Stimulated activated CD8-positive, alpha-beta memory T cell treated with anti-CD3 and anti-CD28 coated beads, Interleukin-12 subunit alpha, Interleukin-12 subunit beta, amount 100 ng/mL, for 1 hour (primary cell): ENCODE results near the gene MGAT4A.
"Not testable (repeated sequence)": the region's sequence is repeated elsewhere in the genome, so short reads cannot be mapped to it uniquely, and the experiment has no call there.

Experiments used
- DNase-seq: peaks from one replicate; pipeline ENCODE4 v3.0.0-alpha.2; 2020; ENCODE audit warnings: low read depth

The MGAT4A gene

DNA sequence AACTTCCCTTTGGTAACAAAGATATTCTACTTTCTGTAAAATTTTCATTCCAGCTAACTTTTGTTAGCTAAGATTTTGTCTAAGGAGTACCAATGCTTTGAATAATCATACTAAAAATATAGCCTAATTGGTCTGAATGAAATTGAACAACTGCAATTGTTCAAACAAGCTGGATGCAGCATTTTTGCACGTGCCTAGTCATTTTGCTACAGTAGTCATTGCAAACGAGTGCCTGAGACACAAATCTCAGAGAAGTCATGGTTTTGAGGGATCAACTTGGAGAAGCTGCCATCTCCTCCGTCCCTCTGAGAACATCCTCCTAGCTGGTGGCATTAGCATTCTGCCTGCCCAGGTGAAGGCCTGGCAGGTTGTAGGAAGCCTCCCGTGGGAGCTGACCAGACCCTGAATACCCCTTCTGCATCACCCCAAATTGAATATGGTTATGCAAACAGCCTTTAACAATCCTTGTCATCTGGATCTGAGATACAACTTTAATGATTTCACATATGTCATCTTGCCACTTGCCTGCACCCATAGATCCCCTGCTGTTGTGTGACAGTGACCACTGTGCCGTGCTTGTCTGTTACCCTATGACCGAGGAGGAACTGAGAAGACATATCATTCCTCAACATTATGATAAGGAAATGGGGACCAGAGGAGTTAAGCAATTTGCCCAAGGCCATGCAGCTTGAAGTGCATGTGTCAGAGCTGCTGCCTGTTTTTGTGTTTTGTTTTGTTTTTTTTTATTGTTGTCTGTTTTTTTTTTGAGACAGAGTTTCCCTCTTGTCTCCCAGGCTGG lies 29.1 kb upstream of the MGAT4A start:
- no peak for DNase-seq

DNA sequence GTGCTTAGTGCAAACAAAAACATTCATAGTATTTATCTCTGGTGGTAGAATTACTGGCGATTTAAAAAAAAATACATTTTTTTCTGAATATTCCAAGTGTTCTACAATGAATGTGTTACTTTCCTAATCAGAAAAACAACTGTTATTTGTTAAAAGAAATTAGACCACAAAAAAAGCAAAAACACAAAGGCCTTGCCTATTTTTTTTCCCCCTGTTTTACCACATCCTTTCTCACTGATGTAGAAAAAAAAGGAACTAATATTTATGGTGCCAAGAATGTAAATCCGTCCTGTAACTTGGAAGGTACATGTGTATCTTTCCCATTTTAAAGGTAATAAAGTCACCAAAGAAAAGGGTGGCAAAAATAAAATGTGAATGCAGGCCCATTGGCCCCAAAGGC lies 28.4 kb upstream of the MGAT4A start:
- no peak for DNase-seq

DNA sequence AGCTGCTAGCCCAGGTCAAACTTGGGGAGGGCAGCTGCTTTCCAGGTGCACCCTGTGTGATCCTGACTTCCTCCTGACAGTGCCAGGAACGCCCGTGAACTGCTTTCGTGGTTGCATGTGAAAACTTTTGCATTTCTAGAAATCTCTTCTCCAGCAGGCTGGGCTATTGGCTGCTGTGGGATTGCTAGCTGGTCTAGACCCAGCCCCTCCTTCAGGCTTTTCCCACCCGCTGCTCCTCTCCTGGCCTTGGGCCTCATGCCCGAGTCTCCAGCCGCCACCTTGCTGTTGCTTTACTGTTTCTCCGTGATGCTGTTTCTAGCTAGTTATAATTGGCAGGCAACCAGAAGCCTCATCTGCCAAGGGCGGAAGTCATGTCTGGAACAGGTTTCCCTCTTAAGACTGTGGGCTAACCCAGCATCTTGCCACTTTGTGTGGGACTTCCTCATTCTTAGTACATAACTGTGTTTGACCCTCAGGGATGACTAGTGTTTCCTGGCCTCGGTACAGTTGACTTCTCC lies 27.0 kb upstream of the MGAT4A start:
- peak; percentile 40 for DNase-seq

DNA sequence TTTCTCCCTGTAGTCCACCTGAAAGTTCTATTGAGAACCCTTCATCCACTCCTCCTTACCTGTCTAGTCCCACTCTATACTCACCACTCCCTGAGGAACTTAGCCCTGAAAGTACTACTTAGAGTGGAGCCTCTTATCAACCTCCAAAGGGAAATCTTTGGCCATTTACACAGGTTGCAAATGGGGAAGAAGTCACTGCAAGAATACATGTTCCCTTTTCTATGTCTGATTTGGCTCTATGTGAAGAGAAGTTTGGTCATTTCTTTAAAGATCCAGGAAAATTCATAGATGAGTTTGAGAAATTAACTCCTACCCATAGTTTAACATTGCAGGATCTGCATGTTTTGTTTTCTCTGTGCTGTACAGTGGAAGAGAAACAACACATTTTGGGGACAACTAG lies 22.9 kb upstream of the MGAT4A start:
- DNase-seq, result no peak

DNA sequence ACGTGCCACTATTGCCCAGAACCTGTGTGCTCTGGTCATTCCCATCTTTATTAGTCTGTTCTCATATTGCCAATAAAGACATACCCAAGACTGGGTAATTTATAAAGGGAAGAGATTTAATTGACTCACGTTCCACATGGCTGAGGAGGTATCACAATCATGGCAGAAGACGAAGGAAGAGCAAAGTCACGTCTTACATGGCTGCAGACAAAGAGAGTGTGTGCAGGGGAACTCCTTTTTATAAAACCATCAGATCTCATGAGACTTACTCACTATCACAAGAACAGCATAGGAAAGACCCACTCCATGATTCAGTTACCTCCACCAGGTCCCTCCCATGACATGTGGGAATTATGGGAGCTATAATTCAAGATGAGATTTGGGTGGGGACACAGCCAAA lies 21.8 kb upstream of the MGAT4A start:
- not testable (repeated sequence) for DNase-seq

DNA sequence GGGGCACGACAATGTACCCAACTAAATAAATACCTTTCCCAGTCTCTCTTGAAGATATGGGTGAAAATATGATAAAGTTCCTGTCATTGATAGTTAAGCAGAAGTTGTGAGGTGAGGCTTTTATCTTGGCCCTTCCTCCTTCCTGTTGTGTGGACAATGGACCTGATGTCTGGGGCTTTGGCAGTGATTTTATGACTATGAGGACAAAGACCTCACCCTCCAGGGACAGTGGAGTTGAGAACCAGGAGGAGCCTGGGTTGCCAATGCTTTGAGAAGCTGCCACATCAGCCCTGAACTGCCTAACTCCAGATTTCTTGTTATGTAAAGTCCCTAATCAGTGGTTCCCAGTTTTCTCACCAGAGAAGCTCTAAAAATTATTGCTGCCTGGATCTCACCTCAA lies 20.8 kb upstream of the MGAT4A start:
- no peak for DNase-seq

DNA sequence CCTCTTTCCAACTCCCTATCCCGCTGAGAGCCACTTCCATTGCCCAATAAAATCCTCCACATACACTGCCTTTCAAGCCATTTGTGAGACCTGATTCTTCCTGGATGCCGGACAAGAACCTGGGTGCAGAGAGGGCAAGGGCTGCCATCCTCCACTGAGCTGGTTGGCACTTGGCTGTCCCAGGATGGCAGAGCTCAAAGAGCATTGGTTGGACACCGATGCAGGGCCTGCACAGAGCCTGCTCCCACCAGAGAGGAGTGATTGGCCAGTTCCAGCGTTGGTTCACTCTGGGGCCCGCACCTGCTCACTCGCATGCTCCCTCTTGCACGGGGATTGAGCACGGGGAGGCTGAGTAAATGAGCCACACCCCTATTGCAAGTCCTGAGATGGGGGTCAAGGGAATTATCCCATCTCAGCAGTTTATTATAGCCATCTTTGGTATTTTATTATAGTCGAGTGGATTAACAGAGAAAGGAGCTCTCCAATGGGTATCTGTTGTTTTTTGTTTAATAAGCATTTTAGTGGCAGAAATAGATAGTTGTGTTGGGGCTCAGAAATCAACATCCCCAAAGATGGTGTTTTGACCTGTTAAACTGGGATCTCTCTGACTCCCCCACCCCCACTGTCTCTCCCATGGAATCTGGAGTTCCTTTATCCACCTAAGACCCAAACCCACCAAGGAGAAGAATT lies 19.8 kb upstream of the MGAT4A start:
- no peak for DNase-seq

DNA sequence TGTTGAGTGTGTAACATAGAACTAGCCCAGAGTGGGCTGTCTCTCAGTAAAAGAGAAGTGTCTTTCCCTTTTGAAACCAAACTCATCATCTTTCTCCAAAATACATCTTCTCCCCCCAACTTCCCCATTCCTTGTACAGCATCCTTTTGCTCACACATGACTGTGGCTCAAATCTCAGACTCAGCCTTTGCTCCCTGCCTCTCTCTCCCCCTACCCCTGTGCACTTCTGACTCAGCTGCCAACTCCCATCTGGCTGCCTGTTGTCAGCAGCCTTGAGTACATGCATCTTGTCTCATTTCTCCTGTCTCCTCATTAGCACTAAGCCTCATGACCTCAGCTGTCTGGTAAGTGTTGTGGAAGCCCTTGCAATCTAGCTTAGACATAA lies 18.1 kb upstream of the MGAT4A start:
- DNase-seq, result no peak

DNA sequence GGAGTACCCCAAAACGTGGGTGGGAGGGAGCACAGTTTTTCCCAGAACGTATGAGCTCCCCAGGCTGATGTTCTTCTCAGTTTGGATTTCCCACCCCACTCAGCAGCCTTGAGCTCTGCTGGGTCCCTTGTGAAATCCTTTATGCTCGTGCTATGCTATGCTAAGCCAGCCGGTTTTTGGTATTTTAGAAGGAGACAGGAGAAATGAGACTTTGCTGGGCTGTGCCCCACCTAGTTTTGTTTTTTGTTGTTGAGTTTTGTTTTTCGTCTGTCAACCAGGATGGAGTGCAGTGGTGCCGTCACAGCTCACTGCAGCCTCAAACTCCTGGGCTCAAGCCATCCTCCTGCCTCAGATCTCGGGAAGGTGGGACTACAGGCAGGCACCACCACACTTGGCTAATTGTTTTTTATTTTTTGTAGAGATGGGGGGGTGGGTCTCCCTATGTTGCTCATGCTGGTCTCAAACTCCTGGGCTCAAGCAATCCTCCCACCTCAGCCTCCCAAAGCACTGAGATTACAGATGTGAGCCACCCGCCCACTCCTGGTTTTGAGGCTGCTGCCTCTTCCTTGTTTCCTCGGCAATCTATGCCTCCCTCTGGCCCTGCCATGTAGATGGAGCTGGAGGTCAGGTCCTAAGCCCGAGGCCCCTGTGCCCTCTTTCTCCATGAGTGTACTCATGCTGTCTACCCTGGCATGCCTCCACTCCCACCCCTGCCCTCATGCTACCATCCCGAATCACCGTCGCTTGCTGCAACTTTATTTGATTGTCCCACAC lies 17.5 kb upstream of the MGAT4A start:
- DNase-seq, result no peak

DNA sequence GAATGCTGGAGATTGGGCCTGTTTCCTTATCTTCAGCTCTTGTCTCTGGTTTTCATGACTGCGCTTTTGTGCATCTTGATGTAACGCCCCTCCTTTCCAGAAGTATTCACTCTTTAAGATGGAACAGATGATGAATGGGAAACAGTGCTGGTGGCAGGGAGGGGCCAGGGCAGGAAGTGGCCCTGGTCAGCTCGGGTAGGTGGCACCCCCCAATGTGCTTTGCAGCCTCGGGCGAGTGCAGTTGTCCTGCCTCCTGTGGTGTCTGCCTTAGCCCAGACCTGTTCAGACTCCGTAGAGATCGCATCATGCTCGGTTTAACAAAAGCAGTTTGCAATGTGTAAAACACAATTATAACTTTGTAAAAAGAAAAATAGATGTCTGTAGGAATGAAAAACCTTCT lies 17.0 kb upstream of the MGAT4A start:
- no peak for DNase-seq

DNA sequence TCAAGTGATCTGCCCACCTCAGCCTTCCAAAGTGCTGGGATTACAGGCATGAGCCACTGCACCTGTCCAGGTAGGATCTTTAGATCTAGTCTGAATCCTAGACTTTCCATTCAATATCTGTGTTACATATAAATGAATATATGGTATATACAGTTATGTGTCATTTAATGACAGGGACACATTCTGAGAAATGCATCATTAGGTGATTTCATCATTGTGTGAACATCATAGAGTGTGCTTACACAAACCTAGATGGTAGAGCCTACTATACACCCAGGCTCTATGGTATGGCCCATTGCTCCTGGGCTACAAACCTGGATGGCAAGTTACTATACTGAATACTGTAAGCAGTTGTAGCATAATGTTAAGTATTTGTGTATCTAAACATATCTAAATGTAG lies 15.5 kb upstream of the MGAT4A start:
- no peak for DNase-seq

DNA sequence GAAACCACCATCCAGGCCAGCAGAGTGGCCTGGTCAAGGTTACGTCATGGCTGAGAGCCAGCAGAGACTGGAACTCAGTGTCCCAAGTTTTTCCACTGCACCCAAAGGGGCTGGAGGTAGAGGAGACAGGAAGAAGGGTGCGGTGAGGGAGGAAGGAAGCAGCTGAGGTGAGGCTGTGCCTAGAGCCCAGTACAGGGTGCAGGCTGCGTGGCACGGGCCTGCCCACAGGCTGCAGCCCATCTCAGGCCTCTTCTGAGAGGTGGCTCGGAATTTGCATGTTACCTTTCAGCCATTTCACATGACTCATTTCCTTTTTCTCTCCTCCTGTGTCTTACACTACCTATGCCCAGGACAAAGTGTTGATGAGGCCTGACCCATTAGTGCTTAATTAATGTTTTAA lies 13.7 kb upstream of the MGAT4A start:
- no peak for DNase-seq

DNA sequence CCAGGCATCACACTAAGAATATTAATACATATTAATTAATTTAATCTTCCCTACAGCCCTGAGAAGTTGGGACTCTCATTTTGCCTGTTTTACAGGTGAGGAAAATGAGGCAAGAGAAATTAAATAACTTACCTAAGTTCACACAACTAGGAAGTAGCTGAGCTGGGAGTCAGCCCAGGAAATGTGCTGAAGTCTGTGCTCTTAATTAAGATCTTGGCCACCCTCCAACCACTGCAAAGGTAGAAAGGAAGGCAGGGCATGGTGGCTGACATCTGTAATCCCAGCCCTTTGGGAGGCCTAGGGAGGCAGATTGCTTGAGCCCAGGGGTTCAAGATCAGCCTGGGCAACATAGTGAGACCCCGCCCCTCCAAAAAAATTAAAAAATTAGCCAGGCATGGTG lies 12.9 kb upstream of the MGAT4A start:
- no peak for DNase-seq

DNA sequence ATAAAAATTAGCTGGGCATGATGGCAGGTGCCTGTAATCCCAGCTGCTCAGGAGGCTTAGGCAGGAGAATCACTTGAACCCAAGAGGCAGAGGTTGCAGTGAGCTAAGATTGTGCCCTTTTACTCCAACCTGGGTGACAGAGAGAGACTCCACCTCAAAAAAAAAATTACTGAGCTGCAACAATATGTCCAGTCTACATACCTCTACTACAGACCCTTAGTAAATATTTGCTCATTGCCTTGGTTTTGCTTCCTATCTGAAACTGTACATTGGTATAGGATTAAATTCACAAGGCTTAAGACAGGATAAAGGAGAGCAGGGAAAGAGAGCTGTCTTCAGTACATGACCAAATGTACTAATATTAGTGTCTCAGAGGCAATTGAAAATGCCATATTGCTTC lies 8.1 kb upstream of the MGAT4A start:
- no peak for DNase-seq

DNA sequence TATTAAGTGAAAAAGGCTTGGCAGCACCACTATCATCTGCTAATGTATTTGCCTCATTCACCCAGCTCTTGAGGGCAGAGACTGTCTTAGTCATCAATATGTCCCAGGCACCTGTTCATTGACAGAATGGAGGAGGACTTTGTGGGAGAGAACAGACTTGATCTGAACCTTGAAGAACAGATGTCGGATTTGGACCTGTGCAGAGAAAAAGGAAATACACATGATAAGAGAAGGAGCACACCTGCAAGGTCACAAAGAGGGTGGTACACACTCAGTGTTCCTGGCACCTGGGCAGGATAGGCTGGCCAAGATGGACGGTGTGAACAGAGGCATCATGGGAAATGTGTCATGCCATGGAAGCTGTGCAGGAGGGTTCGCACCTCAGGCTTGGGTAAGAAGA lies 7.4 kb upstream of the MGAT4A start:
- no peak for DNase-seq

DNA sequence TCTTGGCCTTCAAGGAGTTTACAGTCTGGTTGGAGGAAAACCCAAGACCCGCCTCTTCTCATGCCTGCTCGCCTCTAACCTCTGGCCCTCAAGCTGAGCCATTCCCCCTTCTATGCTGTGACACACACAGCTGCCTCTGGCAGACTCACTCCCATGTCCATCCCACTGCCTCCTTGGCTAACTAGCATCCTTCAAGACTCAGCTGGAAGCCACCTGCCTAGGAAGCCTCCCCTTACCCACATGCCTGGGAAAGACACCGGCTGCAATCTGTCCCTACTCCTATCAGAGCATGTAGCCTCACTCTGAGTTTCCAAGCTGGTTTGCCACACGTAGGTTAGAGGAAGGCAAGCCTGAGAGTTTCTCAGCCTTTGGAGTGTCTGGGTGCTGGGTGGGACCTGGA lies 6.9 kb upstream of the MGAT4A start:
- no peak for DNase-seq

DNA sequence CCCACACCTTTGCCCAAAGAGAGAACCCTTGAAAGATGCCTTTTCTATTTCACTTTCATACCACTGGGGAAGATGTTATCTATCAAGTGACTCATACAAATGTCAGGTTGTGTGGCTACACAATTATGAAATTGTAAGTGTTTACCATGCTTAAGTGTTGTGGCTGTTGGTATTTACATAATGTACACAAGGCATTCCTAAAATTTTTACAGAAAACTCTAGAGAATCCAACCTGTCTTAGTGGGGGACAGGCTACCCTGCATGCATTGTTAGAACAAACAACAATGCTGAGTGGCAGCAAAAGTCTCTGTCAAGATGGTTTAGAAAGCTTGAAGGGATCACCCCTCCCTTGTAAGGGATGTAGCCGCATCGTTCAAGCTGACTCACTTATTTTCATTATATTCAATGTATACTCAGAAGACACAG lies 5.5 kb upstream of the MGAT4A start:
- DNase-seq, result no peak

DNA sequence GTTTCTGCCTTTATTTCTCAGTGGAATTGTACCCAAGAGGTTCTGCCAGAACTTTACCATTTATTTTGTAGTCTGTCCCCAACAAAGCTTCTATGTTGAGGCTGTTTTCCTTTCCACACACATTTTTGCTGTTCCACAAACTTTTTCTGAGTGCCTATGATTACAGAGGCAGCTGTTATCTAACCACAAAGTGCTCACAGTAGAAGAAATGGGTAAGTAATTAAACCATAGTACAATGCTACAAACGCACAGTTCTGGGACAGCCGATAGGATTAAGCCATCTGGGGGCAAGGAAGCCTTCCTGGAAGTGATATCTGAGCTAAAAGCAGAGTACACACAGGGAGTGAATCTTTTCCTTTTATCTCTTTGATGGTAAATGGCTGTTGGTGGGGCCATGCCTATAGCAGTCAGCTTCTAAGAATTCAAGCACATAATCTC lies 3.9 kb upstream of the MGAT4A start:
- DNase-seq, result no peak

DNA sequence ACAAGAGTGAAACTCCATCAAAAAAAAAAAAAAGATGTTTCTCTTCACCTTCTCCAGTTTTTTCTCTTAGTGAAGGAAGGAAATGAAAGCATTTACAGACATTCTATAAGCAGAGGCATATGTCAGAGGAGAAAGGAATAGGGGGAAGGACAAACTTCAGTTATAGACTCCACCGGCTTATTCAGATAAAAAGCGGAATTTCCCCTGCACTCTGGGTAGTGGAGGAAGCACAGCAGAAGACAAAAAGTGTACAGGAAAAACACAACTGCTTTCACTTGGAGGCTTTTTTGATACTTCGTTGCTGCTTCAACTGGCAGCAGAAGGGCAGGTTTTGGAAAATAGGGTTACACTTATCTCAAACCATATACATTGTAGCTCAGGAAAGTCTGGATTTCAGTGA lies 3.2 kb upstream of the MGAT4A start:
- DNase-seq, result no peak

DNA sequence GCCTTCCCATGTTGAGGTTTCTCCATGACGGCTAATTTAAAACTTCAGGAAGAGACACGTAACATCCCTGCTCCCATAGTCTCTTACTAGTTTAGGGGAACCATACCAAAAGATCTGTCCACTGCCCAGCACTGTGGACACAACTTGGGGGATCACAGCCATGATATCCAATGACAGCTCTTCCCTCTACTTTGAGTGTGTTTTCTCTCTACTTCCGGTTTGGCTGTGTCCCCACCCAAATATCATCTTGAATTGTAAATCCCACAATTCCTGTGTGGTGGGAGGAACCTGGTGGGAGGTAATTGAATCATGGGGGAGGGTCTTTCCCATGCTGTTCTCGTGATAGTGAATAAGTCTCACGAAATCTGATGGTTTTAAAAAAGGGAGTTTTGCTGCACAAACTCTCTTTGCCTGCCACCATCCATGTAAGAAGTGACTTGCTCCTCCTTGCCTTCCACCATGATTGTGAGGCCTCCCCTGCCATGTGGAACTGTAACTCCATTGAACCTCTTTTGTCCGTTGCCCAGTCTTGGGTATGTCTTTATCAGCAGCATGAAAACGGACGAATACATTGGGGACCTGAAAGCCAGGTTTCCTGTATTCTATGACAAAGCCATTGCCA lies 1.6 kb upstream of the MGAT4A start:
- no peak for DNase-seq

DNA sequence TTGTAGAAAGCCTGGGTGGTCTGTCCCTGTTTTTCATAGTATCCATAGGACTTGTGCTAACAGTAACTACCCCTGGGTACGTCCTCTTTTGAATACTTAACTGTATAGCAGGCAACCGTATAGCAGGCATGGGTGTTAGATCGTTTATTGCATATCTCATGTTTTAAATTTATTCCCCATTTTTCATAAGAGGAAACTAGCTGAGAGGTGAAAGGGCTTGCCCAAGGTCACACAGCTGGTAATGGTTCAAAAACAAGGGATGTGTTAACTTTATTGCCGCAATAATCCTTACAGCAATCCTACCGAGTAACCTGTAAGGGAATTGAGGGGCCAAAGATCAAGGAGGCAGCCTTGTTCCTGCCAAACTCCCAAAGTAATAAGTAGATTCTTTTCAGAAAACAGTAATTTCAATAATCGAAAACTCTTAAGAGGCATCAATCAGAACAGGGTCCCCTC lies 990 bp upstream of the MGAT4A start:
- DNase-seq, result no peak

DNA sequence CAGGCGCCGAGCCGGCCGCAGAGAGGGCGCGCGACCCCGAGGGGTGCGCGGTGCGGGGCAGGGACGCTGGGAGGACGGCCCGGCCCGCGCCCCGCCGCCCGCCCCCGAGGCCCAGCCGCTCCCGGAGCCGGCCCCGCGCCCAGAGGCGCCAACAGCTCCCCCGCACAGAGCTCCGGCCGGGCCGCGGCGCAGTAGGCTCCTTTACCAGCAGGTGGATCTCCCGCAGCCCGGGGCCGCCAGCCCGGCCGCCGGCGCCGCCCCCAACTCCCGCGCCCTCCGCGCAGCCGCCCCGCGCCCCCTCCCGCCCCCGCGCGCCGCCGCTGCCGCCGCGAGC lies 258 bp downstream of the MGAT4A start:
- peak; percentile 33 for DNase-seq
